Activated CD8-positive, alpha-beta memory T cell treated with anti-CD3 and anti-CD28 coated beads, Interleukin-2, amount 50 U/mL, for 4 hours (primary cell): ENCODE measurements around the gene ALG5.

Experiments used
- DNase-seq: peaks from one replicate; pipeline ENCODE4 v3.0.0-alpha.2; 2020

ALG5 gene

GRCh38 chr13:36975172-36975571 is 24.0 kb downstream of the ALG5 start:
- DNase-seq: no peak

- no peak for DNase-seq
Observed at GRCh38 chr13:36973621-36974295, 25.4 kb downstream of the ALG5 start.

DNA sequence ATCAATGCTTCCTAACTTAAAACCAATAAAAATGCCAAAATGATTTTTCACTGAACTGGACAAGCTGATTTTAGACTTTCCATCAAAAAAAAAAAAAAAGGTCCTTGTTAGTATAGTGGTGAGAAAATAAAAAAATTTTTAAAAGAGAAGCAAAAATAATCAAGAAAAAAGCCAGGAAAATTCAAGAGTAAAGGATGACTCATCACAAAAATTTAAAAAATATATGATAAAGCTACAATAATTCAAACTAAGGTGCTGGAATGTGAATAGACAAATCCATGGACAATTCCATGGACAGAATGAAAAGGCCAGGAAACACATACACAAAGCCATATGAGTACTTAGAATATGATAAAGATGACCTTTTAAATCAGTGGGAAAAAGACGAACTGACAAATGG is 26.1 kb downstream of the ALG5 start:
- no peak for DNase-seq

DNA sequence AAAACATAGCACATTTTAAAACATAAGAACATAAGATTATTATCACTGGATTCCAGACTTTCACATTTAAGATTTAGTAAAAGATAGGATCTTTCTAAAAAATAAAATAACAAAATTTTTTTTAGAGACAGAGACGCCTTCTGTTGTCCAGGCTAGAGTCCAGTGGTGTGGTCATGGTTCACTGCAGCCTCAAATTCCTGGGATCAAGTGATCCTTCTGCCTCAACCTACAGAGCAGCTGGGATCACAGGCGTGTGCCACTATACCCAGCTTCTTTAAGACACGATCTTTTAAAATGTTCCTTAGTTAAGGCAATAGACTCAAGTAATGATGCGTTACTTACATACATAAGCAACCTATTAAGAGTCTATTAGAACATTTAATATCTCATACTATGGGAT is 32.7 kb downstream of the ALG5 start:
- no peak for DNase-seq

DNA sequence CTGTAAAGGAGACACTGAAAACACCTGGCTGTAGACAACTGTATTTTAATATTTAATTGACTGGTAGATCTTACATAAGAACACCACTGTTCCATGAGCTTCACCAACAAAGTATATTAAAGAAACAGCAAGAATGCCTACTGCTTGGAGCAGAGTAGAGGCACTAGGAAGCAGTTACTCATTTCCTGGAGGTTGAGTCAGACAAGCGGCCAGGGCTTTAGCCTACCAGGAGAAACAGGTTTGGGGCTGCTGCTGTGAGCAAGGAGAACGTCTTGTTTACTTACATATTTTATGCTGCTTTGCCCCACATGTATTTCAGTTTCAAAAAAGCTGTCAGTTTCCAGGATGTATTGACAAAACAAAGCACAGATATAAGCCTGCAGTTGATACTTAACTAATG is 33.4 kb downstream of the ALG5 start:
- DNase-seq: no peak

DNA sequence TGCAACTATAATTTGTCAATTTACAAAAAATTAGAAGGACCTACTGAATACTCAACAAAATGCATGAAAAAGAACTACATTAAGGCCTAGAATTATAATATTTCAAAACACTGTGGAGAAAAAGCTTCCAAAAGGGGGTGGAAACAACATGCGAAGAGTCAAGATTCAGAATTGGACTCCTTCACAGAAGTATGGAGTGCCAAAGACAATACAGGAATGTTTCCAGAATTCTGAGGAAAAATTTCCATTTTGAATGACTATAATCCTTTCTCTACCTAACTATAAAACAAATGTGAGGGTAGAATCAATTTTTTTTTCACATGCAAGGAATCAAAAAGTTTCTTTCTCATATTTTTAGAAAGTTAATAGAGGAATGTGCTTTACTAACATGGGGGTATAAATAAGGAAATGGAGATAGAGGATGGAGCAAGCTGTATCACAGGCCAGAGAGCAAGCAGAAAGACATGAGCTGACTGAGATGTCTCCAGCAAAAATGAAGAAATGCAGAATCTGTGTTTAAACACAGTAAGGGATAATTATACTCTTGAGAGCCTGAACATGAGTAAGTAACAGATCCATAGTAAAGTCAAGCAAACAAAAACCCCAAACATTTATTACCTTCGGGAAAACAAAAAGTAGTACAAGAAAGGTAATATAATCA is 39.6 kb downstream of the ALG5 start:
- DNase-seq: no peak

DNA sequence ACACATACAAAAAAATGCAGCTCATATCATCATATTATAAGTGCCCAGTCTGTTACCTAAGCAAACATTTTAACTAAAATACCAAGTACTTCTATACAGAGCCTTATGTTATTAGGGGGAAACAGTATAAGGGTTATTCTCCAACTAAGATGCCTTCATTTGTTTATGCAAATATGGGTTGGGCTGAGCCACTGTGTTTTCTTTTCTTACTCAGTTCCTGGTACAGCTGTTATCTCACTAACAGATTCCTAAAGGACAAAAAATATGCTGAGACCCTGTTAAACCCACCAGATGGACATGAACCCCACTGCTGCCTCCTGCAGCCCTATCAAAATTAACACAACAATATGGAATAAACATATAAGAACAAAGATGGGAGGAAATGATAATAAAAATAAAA is 44.6 kb downstream of the ALG5 start:
- no peak for DNase-seq

DNA sequence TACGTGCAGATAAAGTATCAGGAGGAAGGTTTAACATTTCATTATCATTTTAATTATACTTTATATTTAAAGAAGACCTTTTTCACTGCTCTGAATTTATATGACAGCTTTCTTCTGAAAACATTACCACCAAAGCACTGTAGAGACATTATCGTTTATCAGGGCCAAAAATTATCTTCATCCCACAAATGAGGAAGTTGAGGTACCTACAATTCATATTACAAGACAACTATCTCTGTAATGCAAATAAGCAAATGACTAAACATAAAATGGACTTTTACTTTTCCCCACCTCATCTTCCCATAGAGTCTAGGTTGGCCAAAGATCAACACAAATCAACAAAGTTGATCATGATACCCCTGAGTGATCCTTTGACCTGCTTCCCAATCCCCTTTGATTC is 48.2 kb downstream of the ALG5 start:
- DNase-seq: no peak

GRCh38 chr13:36950330-36950729 is 48.8 kb downstream of the ALG5 start:
- no peak for DNase-seq

DNA sequence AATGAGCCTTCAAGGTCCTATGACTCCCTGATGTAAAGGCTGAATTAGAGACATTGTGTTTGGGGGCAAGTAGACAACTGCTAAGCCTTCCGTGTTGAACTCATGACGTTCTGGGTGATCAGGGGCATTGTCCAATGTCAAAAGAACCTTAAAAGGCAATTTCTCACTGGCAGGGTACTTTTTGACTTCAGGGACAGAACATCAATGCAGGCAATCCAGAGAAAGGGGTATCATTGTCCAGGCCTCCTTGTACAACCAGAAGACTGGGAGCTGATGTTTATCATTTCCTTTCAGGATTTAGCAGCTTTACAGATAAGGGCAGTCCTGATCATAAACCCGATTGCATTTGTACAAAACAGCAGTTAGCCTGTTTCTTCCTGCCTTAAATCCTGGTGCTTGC is 54.1 kb downstream of the ALG5 start:
- DNase-seq: no peak

DNA sequence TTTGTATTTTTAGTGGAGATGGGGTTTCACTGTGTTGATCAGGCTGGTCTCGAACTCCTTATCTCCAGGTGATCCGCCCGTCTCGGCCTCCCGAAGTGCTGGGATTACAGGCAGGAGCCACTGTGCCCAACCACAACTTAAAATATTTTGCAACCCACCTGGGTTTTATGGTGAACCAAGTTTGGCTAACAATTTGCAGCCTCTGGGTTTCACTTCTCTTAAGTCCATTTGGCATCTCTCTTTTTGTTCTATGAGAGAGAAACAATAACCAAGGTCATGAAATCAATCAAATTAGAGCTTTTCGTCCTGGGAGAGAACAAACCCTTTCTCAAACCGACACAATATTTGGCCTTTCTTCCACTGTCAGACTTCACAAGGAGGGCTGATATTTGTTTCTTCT is 73.5 kb downstream of the ALG5 start:
- no peak for DNase-seq

DNA sequence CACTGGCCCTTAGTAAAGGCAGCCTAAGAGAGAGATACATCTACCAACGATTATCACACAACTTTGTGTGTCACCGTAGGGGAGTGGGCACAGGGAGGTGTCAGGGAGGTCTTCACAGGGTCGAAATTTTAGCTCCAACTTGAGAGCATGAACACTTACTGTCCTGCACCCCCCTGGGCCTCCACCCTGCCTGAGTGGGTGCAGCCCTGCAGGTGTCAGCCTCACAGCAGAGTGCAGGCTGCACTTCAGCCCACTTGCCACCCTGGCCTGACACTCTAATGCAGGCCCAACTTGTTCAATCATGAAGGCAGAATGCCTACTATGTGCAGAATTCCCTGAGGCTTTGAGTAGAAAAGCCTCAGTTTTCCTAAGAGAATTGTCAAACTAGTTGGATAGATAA is 75.1 kb downstream of the ALG5 start:
- no peak for DNase-seq

GRCh38 chr13:36921631-36922301 is 77.4 kb downstream of the ALG5 start:
- DNase-seq: no peak

GRCh38 chr13:36920616-36921185 is 78.4 kb downstream of the ALG5 start:
- DNase-seq: no peak

DNA sequence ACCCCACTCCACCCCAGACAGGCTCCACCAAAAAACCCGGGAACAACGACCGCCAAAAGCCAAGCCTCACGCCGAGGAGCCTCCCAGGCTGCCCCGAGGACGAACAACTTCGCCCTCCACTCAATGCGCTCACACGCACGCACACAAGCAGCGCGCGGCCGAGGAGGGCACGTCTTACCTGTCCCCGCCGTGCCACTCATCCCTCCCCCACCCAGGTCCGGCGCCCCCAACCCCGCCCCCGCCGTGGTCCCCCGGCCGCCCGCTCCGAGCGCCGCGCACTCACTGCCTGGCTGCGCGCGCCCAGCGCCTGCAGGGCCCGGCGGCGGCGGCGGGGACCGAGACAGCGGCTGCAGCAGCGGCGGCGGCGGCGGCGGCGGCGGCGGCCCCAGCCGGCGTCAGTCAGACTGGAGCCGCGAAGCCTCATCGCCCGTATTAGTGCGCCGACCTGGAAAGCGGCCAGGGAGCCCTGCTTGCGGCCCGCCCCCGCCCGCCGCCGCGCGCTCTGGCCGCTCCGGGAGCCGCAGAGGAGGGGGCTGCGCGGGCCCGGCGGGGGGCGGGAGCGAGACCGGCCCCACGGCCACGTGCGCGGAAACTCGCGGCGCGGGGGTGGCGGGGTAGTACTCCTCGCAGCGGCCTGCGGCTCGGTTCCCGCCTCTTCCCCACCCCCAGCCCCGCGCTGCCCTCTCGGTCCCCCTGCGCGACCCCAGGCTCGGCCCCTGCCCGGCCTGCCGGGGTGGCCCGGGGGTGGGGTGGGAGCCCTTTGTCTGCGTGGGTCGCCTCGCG is 79.1 kb downstream of the ALG5 start, which contains the start of gene SMAD9:
Gene SMAD9, minus strand, starts transcription at position 406 of the 783 bp plus-strand sequence. CDS start 40,549 bp downstream, outside the sequence.
- DNase-seq: no peak

DNA sequence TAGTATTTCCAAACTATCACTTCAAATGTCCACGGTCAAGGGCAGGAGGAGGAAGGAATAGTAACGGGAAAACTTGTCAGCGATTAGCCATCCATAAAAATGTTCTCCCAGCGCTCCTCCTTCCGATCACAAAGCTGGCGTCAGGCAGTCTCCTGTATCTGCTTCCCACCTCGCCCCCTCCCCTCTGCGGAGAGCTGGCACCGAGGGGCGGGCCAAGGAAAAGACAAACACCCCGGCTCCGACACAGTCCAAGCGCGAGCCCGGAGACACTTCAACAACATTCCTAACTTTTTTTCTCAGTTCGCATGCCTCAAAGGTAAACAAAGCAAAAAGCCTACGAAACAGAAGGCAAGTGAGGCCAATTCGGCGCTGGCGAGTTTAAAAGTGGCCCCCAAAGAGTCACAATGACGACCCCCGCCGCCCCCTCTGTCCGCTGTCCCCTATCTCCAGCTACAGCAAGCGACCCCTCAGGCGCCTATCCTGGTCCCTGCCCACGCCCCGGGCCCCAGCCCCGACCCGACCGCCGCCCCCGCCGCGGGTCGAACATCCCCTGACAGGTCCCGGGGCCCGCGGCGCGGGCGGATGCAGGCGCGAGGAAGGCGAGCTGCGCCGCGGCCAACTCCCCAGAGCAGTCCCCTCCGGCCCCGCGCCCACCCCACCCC is 79.8 kb downstream of the ALG5 start:
- DNase-seq: no peak

- DNase-seq: no peak
Observed at GRCh38 chr13:36918246-36919131, 80.7 kb downstream of the ALG5 start.

GRCh38 chr13:36917311-36917710 is 81.8 kb downstream of the ALG5 start:
- DNase-seq: no peak

DNA sequence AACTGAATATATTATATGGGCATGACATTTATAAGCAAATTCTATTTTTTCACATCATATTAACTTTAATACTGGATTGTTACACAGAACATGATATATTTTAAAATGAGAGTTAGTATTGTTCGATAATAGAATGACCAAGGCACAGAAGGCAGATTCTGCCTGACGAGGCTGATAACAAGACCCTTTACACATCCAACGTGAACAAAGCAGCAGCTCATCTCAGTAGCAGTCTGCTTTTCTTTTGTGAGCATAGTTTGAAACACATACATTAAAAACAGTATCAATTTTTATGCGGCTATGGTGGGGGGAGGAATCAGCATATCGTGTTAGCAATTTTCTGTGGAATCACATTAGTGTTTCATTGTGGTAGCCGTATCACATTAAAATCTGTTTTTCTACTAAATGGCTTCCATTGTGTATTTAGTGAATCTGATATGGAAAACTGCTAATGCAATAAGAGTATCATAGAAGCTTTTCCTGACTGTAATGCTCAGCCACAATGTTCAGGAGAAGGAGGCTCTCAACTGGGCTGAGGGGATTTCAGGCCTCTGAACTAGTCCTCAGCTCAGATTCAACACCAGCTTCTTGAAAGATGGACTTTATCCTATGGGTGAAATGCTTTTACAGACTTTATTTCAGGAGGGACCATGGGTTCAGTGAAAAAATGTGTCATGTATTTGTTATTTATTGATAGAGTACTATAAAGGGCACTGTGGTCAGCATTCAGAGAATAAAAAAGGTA is 83.1 kb downstream of the ALG5 start:
- DNase-seq: no peak

GRCh38 chr13:36915106-36915505 is 84.0 kb downstream of the ALG5 start:
- no peak for DNase-seq

DNA sequence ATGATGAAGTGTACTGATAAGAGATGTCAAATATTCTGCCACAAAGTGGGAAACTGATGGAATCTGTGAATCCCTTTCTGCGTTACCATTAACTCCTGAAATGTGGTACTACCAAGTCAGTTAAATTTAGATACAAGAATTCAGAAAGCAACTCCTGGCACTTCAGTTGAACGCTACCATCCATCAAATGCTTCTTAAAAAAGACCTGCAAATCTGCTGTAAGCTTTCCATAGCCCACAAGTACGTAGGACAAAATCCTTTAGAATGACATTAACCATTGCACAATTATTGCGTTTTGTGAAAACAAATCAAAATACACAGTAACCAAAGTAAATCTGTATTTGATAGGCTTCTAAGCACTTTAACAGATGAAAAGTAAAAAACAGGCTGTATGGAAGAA is 84.5 kb downstream of the ALG5 start:
- DNase-seq: no peak
